ENCODE results near the gene SNX6.

DNA sequence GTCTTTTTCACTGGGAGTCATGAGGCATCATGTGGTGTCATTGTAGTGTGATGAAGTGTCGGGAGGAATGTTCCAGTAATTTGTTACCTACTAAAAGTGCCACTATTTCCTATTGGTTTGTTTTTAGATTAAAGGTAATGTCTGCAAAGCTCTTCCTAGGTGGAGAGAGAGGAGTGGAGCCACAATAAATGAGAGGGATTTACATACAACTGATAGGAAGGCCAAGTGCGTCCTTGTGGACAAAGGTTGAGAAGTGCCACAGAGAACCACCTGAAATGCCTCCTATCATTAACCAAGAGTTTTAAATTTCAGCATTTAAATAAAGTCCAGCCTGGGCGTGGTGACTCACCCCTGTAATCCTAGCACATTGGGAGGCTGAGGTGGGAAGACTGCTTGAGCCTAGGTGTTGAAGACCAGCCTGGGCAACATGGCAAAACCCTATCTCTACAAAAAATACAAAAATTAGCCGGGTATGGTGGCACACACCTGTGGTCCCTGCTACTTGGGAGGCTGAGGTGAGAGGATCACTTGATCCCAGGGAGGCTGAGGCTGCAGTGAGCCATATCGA is 2.5 kb upstream of the SNX6 start:
- TF ChIP-seq POLR2A (IDR thresholded peaks at IDR 0.05): no peak
- TF ChIP-seq, protein P1, sequence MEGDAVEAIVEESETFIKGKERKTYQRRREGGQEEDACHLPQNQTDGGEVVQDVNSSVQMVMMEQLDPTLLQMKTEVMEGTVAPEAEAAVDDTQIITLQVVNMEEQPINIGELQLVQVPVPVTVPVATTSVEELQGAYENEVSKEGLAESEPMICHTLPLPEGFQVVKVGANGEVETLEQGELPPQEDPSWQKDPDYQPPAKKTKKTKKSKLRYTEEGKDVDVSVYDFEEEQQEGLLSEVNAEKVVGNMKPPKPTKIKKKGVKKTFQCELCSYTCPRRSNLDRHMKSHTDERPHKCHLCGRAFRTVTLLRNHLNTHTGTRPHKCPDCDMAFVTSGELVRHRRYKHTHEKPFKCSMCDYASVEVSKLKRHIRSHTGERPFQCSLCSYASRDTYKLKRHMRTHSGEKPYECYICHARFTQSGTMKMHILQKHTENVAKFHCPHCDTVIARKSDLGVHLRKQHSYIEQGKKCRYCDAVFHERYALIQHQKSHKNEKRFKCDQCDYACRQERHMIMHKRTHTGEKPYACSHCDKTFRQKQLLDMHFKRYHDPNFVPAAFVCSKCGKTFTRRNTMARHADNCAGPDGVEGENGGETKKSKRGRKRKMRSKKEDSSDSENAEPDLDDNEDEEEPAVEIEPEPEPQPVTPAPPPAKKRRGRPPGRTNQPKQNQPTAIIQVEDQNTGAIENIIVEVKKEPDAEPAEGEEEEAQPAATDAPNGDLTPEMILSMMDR (IDR thresholded peaks at IDR 0.05): no peak

All from adrenal gland (tissue), 5 donors.